ENCODE results near the gene VPS51.
"Not testable (repeated sequence)": the region's sequence is repeated elsewhere in the genome, so short reads cannot be mapped to it uniquely, and the experiment has no call there.

VPS51 gene

GRCh38 chr11:65136515-65137096 lies 40.6 kb downstream of the VPS51 start:
- DNase-seq = no peak

- no peak for DNase-seq
These were observed 46.0 kb downstream of the VPS51 start for GRCh38 chr11:65141896-65142494.

GRCh38 chr11:65147352-65148075 lies 51.5 kb downstream of the VPS51 start:
- DNase-seq = no peak

GRCh38 chr11:65148657-65149056 lies 52.6 kb downstream of the VPS51 start:
- DNase-seq = no peak

- DNase-seq = not testable (repeated sequence)
These were observed 54.1 kb downstream of the VPS51 start for GRCh38 chr11:65150131-65150508.

- no peak for DNase-seq
These were observed 54.7 kb downstream of the VPS51 start for GRCh38 chr11:65150509-65151299.

- no peak for DNase-seq
These were observed 55.4 kb downstream of the VPS51 start for GRCh38 chr11:65151331-65151899.

- no peak for DNase-seq
These were observed 56.1 kb downstream of the VPS51 start for GRCh38 chr11:65152122-65152521.

GRCh38 chr11:65156256-65156655 lies 60.2 kb downstream of the VPS51 start:
- no peak for DNase-seq

- DNase-seq = no peak
These were observed 60.9 kb downstream of the VPS51 start for GRCh38 chr11:65156926-65157325.

GRCh38 chr11:65157336-65157735 lies 61.3 kb downstream of the VPS51 start:
- DNase-seq = no peak

- DNase-seq = no peak
These were observed 63.0 kb downstream of the VPS51 start for GRCh38 chr11:65159012-65159411.

GRCh38 chr11:65160643-65161042 lies 64.6 kb downstream of the VPS51 start:
- no peak for DNase-seq
